NCI-H524 (cell line): Measurements from ENCODE around the gene EXOSC1.
"Not testable (repeated sequence)": the region's sequence is repeated elsewhere in the genome, so short reads cannot be mapped to it uniquely, and the experiment has no call there.

Experiments used
- DNase-seq, 2 experiments: peaks; one replicate each; lab custom pipeline; 2025; lab: John Stamatoyannopoulos, UW

Gene EXOSC1, protein sequence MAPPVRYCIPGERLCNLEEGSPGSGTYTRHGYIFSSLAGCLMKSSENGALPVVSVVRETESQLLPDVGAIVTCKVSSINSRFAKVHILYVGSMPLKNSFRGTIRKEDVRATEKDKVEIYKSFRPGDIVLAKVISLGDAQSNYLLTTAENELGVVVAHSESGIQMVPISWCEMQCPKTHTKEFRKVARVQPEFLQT

DNA sequence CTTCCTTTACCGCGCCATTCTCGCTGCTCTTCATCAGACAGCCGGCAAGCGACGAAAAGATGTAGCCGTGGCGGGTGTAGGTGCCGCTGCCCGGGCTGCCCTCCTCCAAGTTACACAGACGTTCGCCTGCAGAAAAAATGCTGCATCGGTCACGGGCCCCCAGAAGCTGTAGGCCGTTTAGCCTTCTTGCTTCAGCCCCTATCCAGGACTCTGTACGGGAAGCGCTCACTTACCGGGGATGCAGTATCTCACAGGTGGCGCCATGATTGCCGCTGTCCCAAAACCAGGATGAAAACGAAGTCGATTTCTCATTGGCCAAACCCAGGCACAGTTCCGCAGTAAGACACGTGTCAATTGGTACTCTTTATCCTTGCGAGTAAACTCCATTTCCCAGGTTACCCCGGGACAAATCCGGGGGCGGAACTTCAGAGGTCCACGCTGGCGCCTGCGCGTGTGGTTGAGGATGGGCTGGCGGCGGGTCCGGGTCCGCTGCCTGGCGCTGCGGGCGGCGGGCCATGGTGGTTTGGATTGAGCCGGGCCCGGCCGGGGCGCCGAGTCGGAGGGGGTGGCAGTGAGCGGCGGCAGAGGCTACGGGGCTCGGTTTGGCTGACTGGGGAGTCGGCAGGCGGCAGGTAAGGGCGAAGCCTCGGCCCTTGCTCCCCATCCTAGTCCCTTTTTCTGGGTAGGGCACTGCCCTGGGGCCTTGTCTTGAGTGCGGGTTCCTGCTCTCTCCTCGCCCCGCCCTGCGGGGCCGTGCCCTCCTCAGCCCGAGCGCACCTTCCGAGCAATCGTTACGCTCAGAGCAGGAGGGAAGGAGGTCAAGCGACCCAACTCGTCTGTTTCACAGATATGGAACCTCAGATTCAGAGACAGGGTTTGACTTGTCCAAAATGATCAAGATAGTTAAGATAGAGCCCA lies at the start of gene EXOSC1, which contains the start of gene ZDHHC16:
Gene EXOSC1, minus strand, starts transcription at position 285 of the 918 bp plus-strand sequence. Its CDS starts 21 bp downstream, at position 264.
Gene ZDHHC16, plus strand, starts transcription at position 454 of the 918 bp plus-strand sequence. CDS start 5,501 bp downstream, outside the sequence.
- DNase-seq, result peak; percentile 74 to 85

GRCh38 chr10:97494863-97495506 lies 49.2 kb upstream of the EXOSC1 start:
- no peak for DNase-seq

- DNase-seq, result no peak
Measured at GRCh38 chr10:97494151-97494550, 48.3 kb upstream of the EXOSC1 start.

DNA sequence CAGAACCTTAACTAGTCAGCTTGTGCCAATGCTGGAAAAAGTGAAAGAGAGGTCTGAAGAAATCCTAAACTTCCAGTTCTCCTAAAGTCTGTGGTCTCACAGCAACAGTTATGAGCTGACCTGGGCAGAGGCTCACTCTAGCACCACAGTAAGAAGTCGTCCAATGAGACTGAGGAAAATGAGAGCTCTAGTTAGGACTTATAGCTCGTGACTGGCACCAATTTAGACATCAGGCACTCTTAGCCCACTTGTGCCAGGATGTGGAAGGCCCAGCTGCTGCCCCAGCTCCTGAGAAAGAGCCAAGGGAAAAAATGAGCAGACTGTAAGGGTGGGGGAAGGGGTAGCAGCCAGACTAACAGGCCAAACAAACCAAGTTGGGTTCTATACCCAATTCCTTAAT lies 44.8 kb upstream of the EXOSC1 start:
- peak; percentile 15 to 62 for DNase-seq

DNA sequence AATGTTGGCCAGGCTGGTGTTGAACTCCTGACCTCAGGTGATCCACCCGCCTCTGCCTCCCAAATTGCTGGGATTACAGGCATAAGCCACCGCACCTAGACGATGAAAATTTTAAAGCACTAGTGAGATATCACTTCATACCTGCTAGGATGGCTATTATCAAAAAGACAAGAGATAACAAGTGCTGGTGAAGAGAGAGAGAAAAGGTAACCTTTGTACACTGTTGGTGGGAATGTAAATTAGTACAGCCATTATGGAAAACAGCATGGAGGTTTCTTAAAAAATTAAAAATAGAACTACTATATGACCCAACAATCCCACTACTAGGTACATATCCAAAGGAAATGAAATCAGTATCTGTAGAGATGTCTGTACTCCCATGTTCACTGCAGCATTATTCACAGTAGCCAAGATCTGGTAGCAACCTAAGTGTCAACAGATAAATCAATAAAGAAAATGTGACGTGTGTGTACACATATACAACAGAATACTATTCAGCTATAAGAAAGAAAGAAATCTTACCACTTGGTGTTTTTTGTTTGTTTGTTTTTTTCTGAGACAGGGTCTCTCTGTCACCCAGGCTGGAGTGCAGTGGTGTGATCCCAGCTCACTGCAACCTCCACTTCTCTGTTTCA lies 40.0 kb upstream of the EXOSC1 start:
- no peak for DNase-seq

GRCh38 chr10:97483921-97484320 lies 38.1 kb upstream of the EXOSC1 start:
- no peak for DNase-seq

- no peak for DNase-seq
Measured at GRCh38 chr10:97483506-97483905, 37.7 kb upstream of the EXOSC1 start.

DNA sequence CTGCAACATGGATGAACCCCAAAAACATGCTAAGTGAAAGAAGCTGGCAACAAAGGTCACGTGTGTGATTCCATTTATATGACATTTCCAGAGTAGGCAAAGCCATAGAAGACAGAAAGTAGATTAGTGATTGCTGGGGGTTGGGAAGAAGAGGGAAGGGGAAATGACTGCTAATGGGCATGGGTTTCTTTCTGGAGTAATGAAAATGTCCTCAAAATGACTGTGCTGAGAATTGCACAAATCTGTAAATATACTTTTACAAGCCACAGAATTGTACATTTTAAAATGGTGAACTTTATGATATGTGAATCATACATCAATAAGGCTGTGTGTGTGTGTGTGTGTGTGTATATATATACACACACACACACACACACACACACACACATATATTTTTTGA lies 36.6 kb upstream of the EXOSC1 start:
- no peak for DNase-seq

DNA sequence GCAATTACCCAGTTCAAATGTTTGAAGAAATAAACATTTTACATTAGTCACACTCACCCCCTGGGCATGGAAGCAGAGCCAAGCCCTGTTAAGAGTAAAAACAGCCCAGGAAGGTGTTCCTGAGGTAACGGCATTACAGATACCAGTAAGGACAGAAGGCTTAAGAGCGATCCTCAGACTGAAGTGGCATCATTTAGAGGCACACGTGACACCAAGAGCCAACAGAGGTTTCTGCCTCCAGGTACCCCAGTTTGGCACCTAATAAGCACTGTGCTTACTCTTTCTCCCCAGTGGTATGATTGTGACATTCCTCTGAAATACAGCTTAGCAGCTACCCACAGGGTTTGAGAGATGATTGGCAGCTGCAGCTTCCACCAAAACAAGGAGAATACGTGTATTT lies 35.3 kb upstream of the EXOSC1 start:
- DNase-seq, result no peak

DNA sequence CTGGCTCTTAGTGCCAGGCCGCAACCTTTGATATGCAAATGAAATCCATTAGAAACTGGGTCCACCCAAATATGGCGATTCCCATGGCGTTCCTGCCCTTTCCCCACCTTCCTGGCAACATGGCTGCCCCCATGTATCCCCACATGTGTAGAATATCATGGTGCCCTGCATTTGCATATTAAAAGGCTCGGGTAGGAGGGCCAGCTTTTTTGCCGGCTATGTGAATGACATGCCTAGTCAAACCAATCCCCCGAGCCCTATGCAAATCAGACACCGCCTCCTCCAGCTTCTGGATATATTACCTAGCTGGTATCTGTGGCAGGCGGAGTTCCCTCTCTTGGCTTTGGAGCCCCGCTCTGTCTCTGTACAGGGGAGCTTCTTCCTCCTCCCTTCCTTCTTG lies 34.1 kb upstream of the EXOSC1 start:
- DNase-seq, result no peak

- not testable (repeated sequence) for DNase-seq
Measured at GRCh38 chr10:97479410-97479809, 33.6 kb upstream of the EXOSC1 start.

- no peak for DNase-seq
Measured at GRCh38 chr10:97475936-97476594, 30.3 kb upstream of the EXOSC1 start.

- no peak for DNase-seq
Measured at GRCh38 chr10:97474918-97475317, 29.1 kb upstream of the EXOSC1 start.

GRCh38 chr10:97468781-97469180 lies 23.0 kb upstream of the EXOSC1 start:
- not testable (repeated sequence) for DNase-seq

DNA sequence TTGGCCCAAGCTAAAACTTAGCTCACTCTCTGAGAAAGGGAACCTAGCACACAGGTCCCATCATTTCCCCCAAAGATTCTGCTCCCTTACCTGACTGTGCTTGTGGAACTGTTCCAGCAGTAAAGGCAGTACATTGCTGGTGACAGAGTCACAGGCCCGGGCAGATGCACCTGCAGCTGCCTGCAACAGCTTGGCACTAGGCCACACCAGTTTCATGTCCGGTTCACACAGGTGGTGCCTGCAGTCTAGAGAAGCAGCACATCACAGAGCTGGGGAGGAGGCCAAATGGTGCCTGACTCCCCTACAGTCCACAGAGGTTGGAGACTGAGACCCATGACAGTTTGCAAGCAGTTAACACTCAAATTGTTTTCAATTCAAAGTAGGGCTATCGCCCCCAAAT lies 22.4 kb upstream of the EXOSC1 start:
- DNase-seq, result no peak

- DNase-seq, result no peak
Measured at GRCh38 chr10:97466755-97467154, 20.9 kb upstream of the EXOSC1 start.

GRCh38 chr10:97465982-97466381 lies 20.2 kb upstream of the EXOSC1 start:
- no peak for DNase-seq

DNA sequence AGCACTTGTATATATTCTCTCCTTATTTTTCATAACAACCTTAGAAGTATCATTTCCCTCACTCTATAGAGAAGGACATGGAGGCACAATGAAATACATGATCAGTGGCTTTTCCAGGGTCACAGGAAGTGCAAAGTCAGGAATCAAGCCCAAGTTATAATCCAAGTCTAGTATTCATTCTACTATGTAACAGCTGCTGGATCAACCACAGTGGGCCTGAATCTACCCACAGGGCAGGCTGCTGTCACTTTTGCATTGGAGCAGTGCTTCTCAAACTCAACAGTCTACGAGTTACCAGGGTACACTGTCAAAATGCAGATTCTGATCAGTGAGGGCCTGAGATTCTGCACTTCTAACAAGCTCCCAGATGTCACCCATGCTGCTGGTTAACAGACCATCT lies 18.4 kb upstream of the EXOSC1 start:
- no peak for DNase-seq

GRCh38 chr10:97463363-97464132 lies 17.7 kb upstream of the EXOSC1 start:
- DNase-seq, result peak in 1 of 2 experiments; percentile 29

- no peak for DNase-seq
Measured at GRCh38 chr10:97462309-97462708, 16.5 kb upstream of the EXOSC1 start.

GRCh38 chr10:97459933-97460332 lies 14.1 kb upstream of the EXOSC1 start:
- DNase-seq, result no peak
